H9 (cell line): ENCODE results near the gene DAAM2. TPM values are rescaled to one million over a fixed set of nuclear protein-coding genes. Genes with fewer than 3 reads are reported as not detected.

Experiments used
- DNase-seq: peaks from one replicate; pipeline ENCODE4 v3.0.0-alpha.2; 2017
- H2AFZ ChIP-seq: one replicate; pipeline ENCODE4 v1.6.1; 2013; ENCODE audit warnings: mild to moderate bottlenecking, low read length, control low read depth, moderate library complexity
- H2AK5ac ChIP-seq: 2 replicates; pipeline ENCODE4 v1.6.1; 2013; ENCODE audit warnings: low read length, control low read depth, mixed read lengths; ENCODE audit not compliant: insufficient read length
- H2BK120ac ChIP-seq: one replicate; pipeline ENCODE4 v1.6.1; 2013; ENCODE audit warnings: low read depth, mild to moderate bottlenecking, low read length, control low read depth, inconsistent platforms; ENCODE audit not compliant: poor library complexity, severe bottlenecking
- H2BK12ac ChIP-seq: 2 replicates; pipeline ENCODE4 v1.6.1; 2013; ENCODE audit warnings: low read length, control low read depth, mixed read lengths, low read depth; ENCODE audit not compliant: insufficient read length
- H2BK15ac ChIP-seq: 2 replicates; pipeline ENCODE4 v1.6.1; 2013; ENCODE audit warnings: low read depth, low read length, control low read depth
- H2BK20ac ChIP-seq: one replicate; pipeline ENCODE4 v1.6.1; 2013; ENCODE audit warnings: low read depth, mild to moderate bottlenecking, low read length, control low read depth, inconsistent platforms; ENCODE audit not compliant: poor library complexity, severe bottlenecking
- H2BK5ac ChIP-seq: 2 replicates; pipeline ENCODE4 v1.6.1; 2013; ENCODE audit warnings: low read length, control low read depth, mixed read lengths; ENCODE audit not compliant: insufficient read length
- H3K14ac ChIP-seq: 2 replicates; pipeline ENCODE4 v1.6.1; 2013; ENCODE audit warnings: low read length, control low read depth; ENCODE audit not compliant: insufficient read depth
- H3K18ac ChIP-seq: 2 replicates; pipeline ENCODE4 v1.6.1; 2013; ENCODE audit warnings: low read depth, mild to moderate bottlenecking, mixed read lengths, low read length, control low read depth; ENCODE audit not compliant: insufficient read length
- H3K23ac ChIP-seq: 2 replicates; pipeline ENCODE4 v1.6.1; 2013; ENCODE audit warnings: low read length, control low read depth, mixed read lengths, low read depth; ENCODE audit not compliant: insufficient read length
- H3K23me2 ChIP-seq: 2 replicates; pipeline ENCODE4 v1.6.1; 2013; ENCODE audit warnings: low read depth, mild to moderate bottlenecking, mixed read lengths, low read length, control low read depth; ENCODE audit not compliant: insufficient read length, poor library complexity, severe bottlenecking
- H3K27ac ChIP-seq: 2 replicates; pipeline ENCODE4 v1.5.1; 2013; ENCODE audit warnings: low read length, control low read depth, mixed read lengths, low read depth; ENCODE audit not compliant: insufficient read length
- H3K27me3 ChIP-seq: 2 replicates; pipeline ENCODE4 v1.6.1; 2013; ENCODE audit warnings: low read length, control low read depth, inconsistent platforms; ENCODE audit not compliant: insufficient read depth
- H3K4ac ChIP-seq: 2 replicates; pipeline ENCODE4 v1.6.1; 2013; ENCODE audit warnings: low read depth, mild to moderate bottlenecking, control low read depth, inconsistent platforms, low read length, moderate library complexity
- H3K4me1 ChIP-seq: 2 replicates; pipeline ENCODE4 v1.6.1; 2013; ENCODE audit warnings: low read length, control low read depth, inconsistent platforms; ENCODE audit not compliant: insufficient read depth
- H3K4me2 ChIP-seq: 2 replicates; pipeline ENCODE4 v1.6.1; 2013; ENCODE audit warnings: low read length, control low read depth, mixed read lengths; ENCODE audit not compliant: insufficient read length, insufficient read depth
- H3K56ac ChIP-seq: 2 replicates; pipeline ENCODE4 v1.6.1; 2013; ENCODE audit warnings: low read depth, mild to moderate bottlenecking, mixed read lengths, low read length, control low read depth; ENCODE audit not compliant: insufficient read length
- H3K79me1 ChIP-seq: 2 replicates; pipeline ENCODE4 v1.6.1; 2013; ENCODE audit warnings: low read depth, mild to moderate bottlenecking, moderate library complexity, low read length, control low read depth, inconsistent platforms; ENCODE audit not compliant: insufficient read depth, poor library complexity, severe bottlenecking
- H3K79me2 ChIP-seq: 2 replicates; pipeline ENCODE4 v1.6.1; 2013; ENCODE audit warnings: low read length, control low read depth, inconsistent platforms; ENCODE audit not compliant: insufficient read depth
- H3K9ac ChIP-seq: 2 replicates; pipeline ENCODE4 v1.6.1; 2013; ENCODE audit warnings: low read length, control low read depth, mixed read lengths; ENCODE audit not compliant: insufficient read length; ENCODE audit errors: extremely low read depth
- H3K9me3 ChIP-seq: one replicate; pipeline ENCODE4 v1.6.1; 2013; ENCODE audit warnings: low read depth, low read length, inconsistent platforms; ENCODE audit not compliant: control insufficient read depth
- H3T11ph ChIP-seq: one replicate; pipeline ENCODE4 v1.6.1; 2013; ENCODE audit warnings: mild to moderate bottlenecking, low read length, control low read depth, inconsistent platforms
- H4K20me1 ChIP-seq: one replicate; pipeline ENCODE4 v1.6.1; 2013; ENCODE audit not compliant: control insufficient read depth, insufficient read length, insufficient read depth
- H4K5ac ChIP-seq: 2 replicates; pipeline ENCODE4 v1.6.1; 2013; ENCODE audit warnings: low read depth, mild to moderate bottlenecking, mixed read lengths, low read length, control low read depth; ENCODE audit not compliant: insufficient read length
- H4K8ac ChIP-seq: replicated peaks from 2 replicates; pipeline ENCODE4 v1.6.1; 2013; ENCODE audit warnings: low read length, control low read depth, mixed read lengths, low read depth; ENCODE audit not compliant: insufficient read length
- H4K91ac ChIP-seq: 2 replicates; pipeline ENCODE4 v1.6.1; 2013; ENCODE audit warnings: low read depth, mild to moderate bottlenecking, moderate library complexity, mixed read lengths, low read length, control low read depth; ENCODE audit not compliant: insufficient read length
- H3K27ac Mint-ChIP-seq, 3 experiments: 2 replicates in 2 of 3; 3 replicates in 1 of 3; pipeline ENCODE4 v1.8.0; 2020 to 2021; ENCODE audit warnings: mixed read lengths in 3 of 3, mild to moderate bottlenecking in 1 of 3, moderate library complexity in 1 of 3
- H3K27me3 Mint-ChIP-seq: 2 replicates; pipeline ENCODE4 v1.8.0; 2021; ENCODE audit warnings: low read depth, mild to moderate bottlenecking, moderate library complexity, mixed read lengths
- H3K36me3 Mint-ChIP-seq, 3 experiments: 2 replicates in 2 of 3; 3 replicates in 1 of 3; pipeline ENCODE4 v1.8.0; 2020 to 2021; ENCODE audit warnings: low read depth in 3 of 3, mixed read lengths in 3 of 3; ENCODE audit not compliant: insufficient read depth in 1 of 3
- H3K4me1 Mint-ChIP-seq, 2 experiments: 2 replicates each; pipeline ENCODE4 v1.8.0; 2020; ENCODE audit warnings: mixed read lengths in 2 of 2
- H3K4me3 Mint-ChIP-seq, 2 experiments: 2 replicates in 1 of 2; 3 replicates in 1 of 2; pipeline ENCODE4 v1.8.0; 2020 to 2021; ENCODE audit warnings: mild to moderate bottlenecking in 2 of 2, mixed read lengths in 2 of 2, moderate library complexity in 1 of 2
- H3K9me3 Mint-ChIP-seq, 2 experiments: 2 replicates in 1 of 2; 3 replicates in 1 of 2; pipeline ENCODE4 v1.8.0; 2020; ENCODE audit warnings: mild to moderate bottlenecking in 2 of 2, mixed read lengths in 2 of 2, moderate library complexity in 1 of 2
- WGBS: extraction: QIAGEN DNeasy Blood & Tissue Kit; methylation state at CpG from one replicate; pipeline ENCODE4 v1.1.7; 2013; ENCODE audit warnings: missing lambda C conversion rate, low lambda C conversion rate, mixed read lengths; ENCODE audit not compliant: insufficient read length; ENCODE audit errors: extremely low coverage; 5-methylcytosine and 5-hydroxymethylcytosine counted together
- total RNA-seq: library from RNA; stranded (reverse); gene quantifications from 2 replicates; pipeline ENCODE4 v1.2.1, GENCODE V29; 2021
- TF ChIP-seq, protein P1 (sequence below): fragments of 200-600 bp; sonication (generic); conservative IDR thresholded peaks from 3 replicates; pipeline ENCODE4 v1.8.0; 2021; ENCODE audit warnings: antibody characterized with exemption, mild to moderate bottlenecking

Gene DAAM2
- total RNA-seq, 1 experiment from 2014 or later: 1.1 TPM

DNA sequence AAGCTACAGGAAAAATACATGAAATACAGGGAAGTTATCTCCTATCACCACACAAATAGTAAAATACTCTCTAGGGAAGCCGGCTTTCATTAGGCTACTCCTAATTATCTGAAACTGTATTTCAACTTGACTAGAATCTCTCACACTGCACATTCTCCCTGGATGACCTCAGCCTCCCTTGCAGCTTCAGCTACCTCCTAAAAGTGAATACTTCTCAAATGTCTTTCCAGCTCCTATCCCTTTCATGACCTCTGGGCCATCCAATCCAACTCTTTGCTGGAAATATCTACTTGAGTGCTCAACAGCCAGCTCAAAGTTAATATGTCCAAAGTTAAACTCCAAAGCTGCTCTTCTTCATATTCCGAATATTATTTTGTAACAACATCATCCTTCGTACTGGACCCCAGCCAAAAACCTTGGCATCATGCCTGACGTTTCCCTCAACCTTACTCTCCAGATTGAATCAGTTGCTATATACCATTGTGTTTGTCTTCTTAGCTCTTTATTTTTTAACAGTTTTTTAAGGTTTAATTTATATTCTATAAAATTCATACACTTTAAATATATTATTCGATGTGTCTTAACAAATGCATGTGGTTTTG lies 37.6 kb upstream of the DAAM2 start:
- Histone ChIP-seq H2AFZ (no peak overlapping the region), H3K18ac (no peak overlapping the region), H2AK5ac (no peak overlapping the region), H3K23me2 (no peaks in the 10 kb centered on the region), H3K27ac (no peak overlapping the region), H2BK120ac (no peak overlapping the region), H3K56ac (no peak overlapping the region), H4K91ac (no peak overlapping the region), H3K4ac (no peak overlapping the region), H2BK20ac (no peak overlapping the region), H3K27me3 (no peaks in the 10 kb centered on the region), H3K79me1 (no peaks in the 10 kb centered on the region), H3K79me2 (peaks cover 3% of the 10 kb centered on the region; the same call in 1 of the 2 replicates), H3K4me1 (no peaks in the 10 kb centered on the region), H4K8ac (no peak overlapping the region), H3K9ac (no peak overlapping the region), H2BK15ac (no peak overlapping the region), H2BK5ac (no peak overlapping the region), H3K14ac (no peak overlapping the region), H3T11ph (no peak overlapping the region), H3K9me3 (no peaks in the 10 kb centered on the region), H2BK12ac (no peak overlapping the region), H4K20me1 (no peaks in the 10 kb centered on the region), H3K4me2 (no peak overlapping the region), H3K23ac (no peak overlapping the region), H4K5ac (no peak overlapping the region)
- Mint-ChIP-seq H3K27me3 (no peaks in the 10 kb centered on the region; the same call in 1 of the 2 replicates), H3K4me1 (peaks cover 0 to 3% of the 10 kb centered on the region in 2 experiments; a peak in 1 of 4 replicates), H3K36me3 (no peaks in the 10 kb centered on the region), H3K4me3 (no peak overlapping the region), H3K9me3 (no peaks in the 10 kb centered on the region), H3K27ac (no peak overlapping the region)
- TF ChIP-seq, protein P1, sequence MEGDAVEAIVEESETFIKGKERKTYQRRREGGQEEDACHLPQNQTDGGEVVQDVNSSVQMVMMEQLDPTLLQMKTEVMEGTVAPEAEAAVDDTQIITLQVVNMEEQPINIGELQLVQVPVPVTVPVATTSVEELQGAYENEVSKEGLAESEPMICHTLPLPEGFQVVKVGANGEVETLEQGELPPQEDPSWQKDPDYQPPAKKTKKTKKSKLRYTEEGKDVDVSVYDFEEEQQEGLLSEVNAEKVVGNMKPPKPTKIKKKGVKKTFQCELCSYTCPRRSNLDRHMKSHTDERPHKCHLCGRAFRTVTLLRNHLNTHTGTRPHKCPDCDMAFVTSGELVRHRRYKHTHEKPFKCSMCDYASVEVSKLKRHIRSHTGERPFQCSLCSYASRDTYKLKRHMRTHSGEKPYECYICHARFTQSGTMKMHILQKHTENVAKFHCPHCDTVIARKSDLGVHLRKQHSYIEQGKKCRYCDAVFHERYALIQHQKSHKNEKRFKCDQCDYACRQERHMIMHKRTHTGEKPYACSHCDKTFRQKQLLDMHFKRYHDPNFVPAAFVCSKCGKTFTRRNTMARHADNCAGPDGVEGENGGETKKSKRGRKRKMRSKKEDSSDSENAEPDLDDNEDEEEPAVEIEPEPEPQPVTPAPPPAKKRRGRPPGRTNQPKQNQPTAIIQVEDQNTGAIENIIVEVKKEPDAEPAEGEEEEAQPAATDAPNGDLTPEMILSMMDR: no peak
- WGBS: no CpG with 5 or more reads among the region's 5 CpGs
- no peak for DNase-seq
